Endothelial cell of umbilical vein (primary cell): ENCODE measurements around the gene SPEM2. TPM values are rescaled to one million over a fixed set of nuclear protein-coding genes. Genes with fewer than 3 reads are reported as not detected.

Experiments
- BruUV-seq: library from RNA; stranded (reverse); fragments of 400-500 nt; replicated peaks from 2 replicates; lab custom pipeline; 2021; lab: Mats Ljungman, UMichigan
- CTCF ChIA-PET: fragments of 300-600, 350-600 bp; sonication (Branson Sonifier 250); formaldehyde crosslinking; loops from one replicate; lab custom pipeline; 2021; ENCODE audit warnings: antibody characterized with exemption, inconsistent platforms; lab: Charles Lee
- POLR2A ChIA-PET: fragments of 300-600, 350-600 bp; sonication (Branson Sonifier 250); formaldehyde crosslinking; loops from one replicate; lab custom pipeline; 2021; ENCODE audit warnings: antibody characterized with exemption, inconsistent platforms; lab: Charles Lee
- DNase-seq: peaks from one replicate; pipeline ENCODE4 v3.0.0-alpha.2; 2011; ENCODE audit warnings: low read depth, low spot score
- FAIRE-seq: peaks from 2 replicates; lab custom pipeline; 2011; peaks lifted over from hg19 to GRCh38; lab: Jason Lieb, UNC
- H2AFZ ChIP-seq: 2 replicates; pipeline ENCODE4 v1.6.0; 2012; ENCODE audit warnings: low read depth, low read length, control low read depth, inconsistent platforms
- H3K27ac ChIP-seq: 2 replicates; pipeline ENCODE4 v1.5.1; 2011; ENCODE audit warnings: low read depth, mild to moderate bottlenecking, control low read depth, low read length, moderate library complexity; ENCODE audit not compliant: insufficient read depth
- H3K27me3 ChIP-seq, 2 experiments: 2 replicates each; pipeline versions ENCODE4 v1.6.0 to v1.6.1; 2011; ENCODE audit warnings: low read length in 2 of 2, mixed read lengths in 1 of 2; ENCODE audit not compliant: control insufficient read depth in 2 of 2, insufficient read depth in 2 of 2
- H3K36me3 ChIP-seq, 2 experiments: 2 replicates in 1 of 2; 3 replicates in 1 of 2; pipeline ENCODE4 v1.5.1; 2011; ENCODE audit warnings: low read length in 2 of 2, mild to moderate bottlenecking in 1 of 2, moderate library complexity in 1 of 2; ENCODE audit not compliant: control insufficient read depth in 2 of 2, insufficient read depth in 2 of 2; ENCODE audit errors: extremely low read depth in 1 of 2
- H3K4me1 ChIP-seq: 3 replicates; pipeline ENCODE4 v1.5.1; 2011; ENCODE audit warnings: mild to moderate bottlenecking, low read length; ENCODE audit not compliant: control insufficient read depth, insufficient read depth; ENCODE audit errors: extremely low read depth
- H3K4me2 ChIP-seq: 2 replicates; pipeline ENCODE4 v1.6.1; 2011; ENCODE audit warnings: low read length, control low read depth, mixed read lengths; ENCODE audit not compliant: insufficient read depth
- H3K4me3 ChIP-seq, 3 experiments: fragments of 200-600 bp in 1 of 3; sonication (generic), shearing (Covaris generic) in 1 of 3; replicated peaks in 1 of 3; 2 replicates each; pipeline ENCODE4 v1.5.1; 2011 to 2016; ENCODE audit warnings: control low read depth in 3 of 3, low read length in 3 of 3, mild to moderate bottlenecking in 2 of 3, inconsistent platforms in 1 of 3, low read depth in 1 of 3, moderate library complexity in 1 of 3; ENCODE audit not compliant: insufficient read depth in 1 of 3
- H3K79me2 ChIP-seq: 2 replicates; pipeline ENCODE4 v1.6.0; 2012; ENCODE audit warnings: low read length, inconsistent platforms; ENCODE audit not compliant: control insufficient read depth, insufficient read depth
- H3K9ac ChIP-seq: replicated peaks from 2 replicates; pipeline ENCODE3; 2011; ENCODE audit warnings: low read length, control low read depth; ENCODE audit not compliant: insufficient read depth; ENCODE audit errors: extremely low read depth
- H3K9me1 ChIP-seq: replicated peaks from 3 replicates; pipeline ENCODE4 v1.6.0; 2011; ENCODE audit warnings: mild to moderate bottlenecking, low read length; ENCODE audit not compliant: control insufficient read depth, insufficient read depth; ENCODE audit errors: extremely low read depth
- H3K9me3 ChIP-seq: replicated peaks from 2 replicates; pipeline ENCODE4 v1.5.1; 2012; ENCODE audit warnings: low read length, inconsistent platforms; ENCODE audit not compliant: control insufficient read depth, insufficient read depth
- H4K20me1 ChIP-seq: replicated peaks from 2 replicates; pipeline ENCODE3; 2011; ENCODE audit warnings: mild to moderate bottlenecking, low read length; ENCODE audit not compliant: control insufficient read depth, insufficient read depth; ENCODE audit errors: extremely low read depth
- EZH2 ChIP-seq: IDR thresholded peaks from 2 replicates; pipeline ENCODE4 v1.6.1; 2012; ENCODE audit warnings: borderline replicate concordance, low read depth, mild to moderate bottlenecking, moderate library complexity, low read length, inconsistent platforms; ENCODE audit not compliant: severe bottlenecking
- FOS ChIP-seq: IDR thresholded peaks from 2 replicates; pipeline ENCODE4 v1.6.1; 2011; ENCODE audit warnings: mild to moderate bottlenecking, low read length, moderate library complexity, borderline replicate concordance; ENCODE audit not compliant: insufficient read depth
- GATA2 ChIP-seq: IDR thresholded peaks from 2 replicates; pipeline ENCODE4 v1.7.0; 2011; ENCODE audit warnings: low read depth, mild to moderate bottlenecking, moderate library complexity, mixed read lengths, low read length; ENCODE audit not compliant: insufficient read length, insufficient read depth
- JUN ChIP-seq: IDR thresholded peaks from 2 replicates; pipeline ENCODE4 v1.6.1; 2011; ENCODE audit warnings: borderline replicate concordance, low read depth; ENCODE audit not compliant: insufficient read length, insufficient read depth
- MYC ChIP-seq: IDR thresholded peaks from one replicate; pipeline ENCODE4 v1.6.1; 2011; ENCODE audit warnings: mild to moderate bottlenecking, low read depth, low read length
- POLR2A ChIP-seq: IDR thresholded peaks from 2 replicates; pipeline ENCODE4 v1.6.1; 2012; ENCODE audit warnings: low read depth, mild to moderate bottlenecking, control low read depth, low read length
- POLR2AphosphoS5 ChIP-seq: IDR thresholded peaks from 2 replicates; pipeline ENCODE4 v1.6.1; 2012; ENCODE audit warnings: low read depth, mild to moderate bottlenecking, control low read depth, low read length, moderate library complexity; ENCODE audit not compliant: insufficient read depth
- dilution Hi-C: fragments of 300-500 bp; cut with MboI; formaldehyde crosslinking; loops from one replicate; pipeline ENCODE4 v1.15.0; 2019; ENCODE audit warnings: low sequenced_read_pairs; ENCODE audit not compliant: extremely low pct_ligation_motif_present
- intact Hi-C: fragments of 100-400 bp; cut with micrococcal nuclease; formaldehyde crosslinking; loops from one replicate; pipeline ENCODE4 v1.10.0; 2022
- polyA plus RNA-seq, 4 experiments: library from polyadenylated mRNA; depleted of rRNA in 3 of 4; stranded (reverse) in 3 of 4; unstranded in 1 of 4; fragments of >200 nt; gene quantifications; 2 replicates each; pipeline versions ENCODE4 v1.2.1 to v1.2.3, GENCODE V29; 2011 to 2012; ENCODE audit warnings: missing spikeins in 1 of 4
- total RNA-seq: library from RNA; stranded (reverse); gene quantifications from 2 replicates; pipeline ENCODE4 v1.2.3, GENCODE V29; 2021
- TF ChIP-seq, protein P1 (sequence below): IDR thresholded peaks from 2 replicates; pipeline ENCODE4 v1.6.1; 2011; ENCODE audit not compliant: insufficient read depth, insufficient read length
- TF ChIP-seq, protein P2 (sequence below), 2 donors: IDR thresholded peaks; 1 replicate in 1 of 2; 2 replicates in 1 of 2; pipeline ENCODE4 v1.5.1; 2011; ENCODE audit warnings: low read length in 2 of 2, mild to moderate bottlenecking in 2 of 2, moderate library complexity in 2 of 2, control low read depth in 1 of 2, inconsistent platforms in 1 of 2, low read depth in 1 of 2; ENCODE audit not compliant: insufficient read depth in 1 of 2; ENCODE audit errors: extremely low read depth in 1 of 2

Gene SPEM2
- total and polyA plus RNA-seq, 2 donors (not counting 3 experiments of a cell fraction or from before 2014, with no cell fraction given): not detected

GRCh38 chr17:7429722-7430121 lies 4.3 kb downstream of the SPEM2 start:
- CTCF ChIA-PET: no interaction called here
- Histone ChIP-seq H3K4me3 (no peak overlapping the region), H3K4me1 (no peaks in the 10 kb centered on the region), H4K20me1 (no peaks in the 10 kb centered on the region), H3K9ac (no peak overlapping the region), H3K27ac (no peak overlapping the region), H3K36me3 (no peaks in the 10 kb centered on the region), H3K79me2 (no peaks in the 10 kb centered on the region), H3K27me3 (no peaks in the 10 kb centered on the region), H3K4me2 (no peak overlapping the region), H3K9me1 (no peaks in the 10 kb centered on the region), H3K9me3 (no peaks in the 10 kb centered on the region), H2AFZ (no peak overlapping the region)
- POLR2A ChIA-PET: no interaction called here
- intact Hi-C loops (no loop called here), dilution Hi-C loops (no loop called here)
- FAIRE-seq (no peak), DNase-seq (no peak)
- TF ChIP-seq JUN (no peak), GATA2 (no peak), EZH2 (no peak)
- BruUV-seq: no TSS peak

GRCh38 chr17:7431231-7431630 lies 5.8 kb downstream of the SPEM2 start:
- dilution Hi-C loops (no loop called here), intact Hi-C loops (no loop called here)
- H4K20me1 ChIP-seq: no peaks in the 10 kb centered on the region
- H2AFZ ChIP-seq: no peak overlapping the region
- H3K27ac ChIP-seq: no peak overlapping the region
- POLR2A ChIA-PET: interaction anchor here (0.6 kb wide), 1 partner anchor 25 kb away, joined by 10 read pairs; no protein-coding TSS in a partner anchor
- TF ChIP-seq POLR2A: no peak
- no peak for TF ChIP-seq GATA2
- TF ChIP-seq, protein P1, sequence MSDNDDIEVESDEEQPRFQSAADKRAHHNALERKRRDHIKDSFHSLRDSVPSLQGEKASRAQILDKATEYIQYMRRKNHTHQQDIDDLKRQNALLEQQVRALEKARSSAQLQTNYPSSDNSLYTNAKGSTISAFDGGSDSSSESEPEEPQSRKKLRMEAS: no peak
- no peak for TF ChIP-seq EZH2
- no peak for TF ChIP-seq MYC
- no peak for TF ChIP-seq FOS
- TF ChIP-seq POLR2AphosphoS5: no peak
- no peak for TF ChIP-seq JUN
- TF ChIP-seq, protein P2, sequence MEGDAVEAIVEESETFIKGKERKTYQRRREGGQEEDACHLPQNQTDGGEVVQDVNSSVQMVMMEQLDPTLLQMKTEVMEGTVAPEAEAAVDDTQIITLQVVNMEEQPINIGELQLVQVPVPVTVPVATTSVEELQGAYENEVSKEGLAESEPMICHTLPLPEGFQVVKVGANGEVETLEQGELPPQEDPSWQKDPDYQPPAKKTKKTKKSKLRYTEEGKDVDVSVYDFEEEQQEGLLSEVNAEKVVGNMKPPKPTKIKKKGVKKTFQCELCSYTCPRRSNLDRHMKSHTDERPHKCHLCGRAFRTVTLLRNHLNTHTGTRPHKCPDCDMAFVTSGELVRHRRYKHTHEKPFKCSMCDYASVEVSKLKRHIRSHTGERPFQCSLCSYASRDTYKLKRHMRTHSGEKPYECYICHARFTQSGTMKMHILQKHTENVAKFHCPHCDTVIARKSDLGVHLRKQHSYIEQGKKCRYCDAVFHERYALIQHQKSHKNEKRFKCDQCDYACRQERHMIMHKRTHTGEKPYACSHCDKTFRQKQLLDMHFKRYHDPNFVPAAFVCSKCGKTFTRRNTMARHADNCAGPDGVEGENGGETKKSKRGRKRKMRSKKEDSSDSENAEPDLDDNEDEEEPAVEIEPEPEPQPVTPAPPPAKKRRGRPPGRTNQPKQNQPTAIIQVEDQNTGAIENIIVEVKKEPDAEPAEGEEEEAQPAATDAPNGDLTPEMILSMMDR (IDR thresholded peaks at IDR 0.05; ENCODE audit: extremely low read depth in 1 of 2, insufficient read depth in 1 of 2, low read depth in 1 of 2, low read length in 2 of 2): no peak
- CTCF ChIA-PET: interaction anchor here (1.3 to 1.5 kb wide), 2 partner anchors 11 to 76 kb away, joined by 3 to 5 read pairs; partner anchors contain the start of gene SPEM1
- no peaks in the 10 kb centered on the region for H3K9me3 ChIP-seq
- H3K27me3 ChIP-seq: no peaks in the 10 kb centered on the region
- no peak overlapping the region for H3K4me3 ChIP-seq
- no peak overlapping the region for H3K9ac ChIP-seq
- no peaks in the 10 kb centered on the region for H3K79me2 ChIP-seq
- no peaks in the 10 kb centered on the region for H3K9me1 ChIP-seq
- BruUV-seq: no TSS peak
- DNase-seq (no peak), FAIRE-seq (no peak)
- H3K36me3 ChIP-seq: no peaks in the 10 kb centered on the region
- H3K4me1 ChIP-seq: peaks cover 10% of the 10 kb centered on the region
- H3K4me2 ChIP-seq: no peak overlapping the region
